ENCODE results near the gene B9D1. TPM values are rescaled to one million over a fixed set of nuclear protein-coding genes. Genes with fewer than 3 reads are reported as not detected.

B9D1 gene
- total RNA-seq, 1 experiment from 2014 or later: 31.9 TPM

DNA sequence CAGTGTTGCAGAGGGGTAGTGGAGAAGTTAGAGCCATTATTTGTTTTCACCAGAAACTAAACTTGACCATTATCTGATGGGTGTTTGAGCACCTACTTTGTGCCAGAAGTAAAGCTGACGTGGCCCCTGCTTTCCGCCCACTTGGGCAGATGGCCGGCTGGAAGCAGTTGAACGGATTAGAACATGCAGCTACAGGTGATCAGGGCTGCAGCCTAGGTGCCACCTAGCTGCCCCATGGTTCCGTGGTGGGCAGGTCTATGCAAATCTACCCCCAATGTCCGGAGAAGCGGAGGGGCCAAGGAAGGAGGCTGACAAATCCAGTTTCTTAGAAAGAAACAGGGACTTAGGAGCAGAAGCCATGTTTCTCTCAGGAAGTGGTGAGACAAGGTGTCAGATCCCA is 62.7 kb downstream of the B9D1 start (continued):
- no peak for TF ChIP-seq FOXJ3 (CRISPR knock-in tag; IDR thresholded peaks at IDR 0.05; ENCODE audit: borderline replicate concordance)
- TF ChIP-seq GABPB1 (CRISPR knock-in tag; IDR thresholded peaks at IDR 0.05): no peak
- no peak for TF ChIP-seq AFF4 (CRISPR knock-in tag; IDR thresholded peaks at IDR 0.05; ENCODE audit: borderline replicate concordance)
- TF ChIP-seq FOXP1 (CRISPR knock-in tag; IDR thresholded peaks at IDR 0.05; ENCODE audit: borderline replicate concordance): no peak
- no peak for TF ChIP-seq TP53 (CRISPR knock-in tag; IDR thresholded peaks at IDR 0.05)
- TF ChIP-seq ZNF281 (CRISPR knock-in tag; IDR thresholded peaks at IDR 0.05): no peak

- CTCF ChIA-PET: interaction anchor here (0.8 to 1.6 kb wide), 4 partner anchors 22 to 63 kb away, joined by 3 to 5 read pairs (median 3); partner anchors contain the start of gene B9D1
- H3K27me3 Mint-ChIP-seq (ENCODE audit: low read depth): no peaks in the 10 kb centered on the region; the same call in 1 of the 2 replicates
- no peaks in the 10 kb centered on the region for H3K9me3 Mint-ChIP-seq
- TF ChIP-seq, protein P1, sequence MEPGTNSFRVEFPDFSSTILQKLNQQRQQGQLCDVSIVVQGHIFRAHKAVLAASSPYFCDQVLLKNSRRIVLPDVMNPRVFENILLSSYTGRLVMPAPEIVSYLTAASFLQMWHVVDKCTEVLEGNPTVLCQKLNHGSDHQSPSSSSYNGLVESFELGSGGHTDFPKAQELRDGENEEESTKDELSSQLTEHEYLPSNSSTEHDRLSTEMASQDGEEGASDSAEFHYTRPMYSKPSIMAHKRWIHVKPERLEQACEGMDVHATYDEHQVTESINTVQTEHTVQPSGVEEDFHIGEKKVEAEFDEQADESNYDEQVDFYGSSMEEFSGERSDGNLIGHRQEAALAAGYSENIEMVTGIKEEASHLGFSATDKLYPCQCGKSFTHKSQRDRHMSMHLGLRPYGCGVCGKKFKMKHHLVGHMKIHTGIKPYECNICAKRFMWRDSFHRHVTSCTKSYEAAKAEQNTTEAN (CRISPR knock-in tag; IDR thresholded peaks at IDR 0.05): no peak
- TF ChIP-seq JAZF1 (CRISPR knock-in tag; IDR thresholded peaks at IDR 0.05) (no peak), STAT6 (CRISPR knock-in tag; conservative IDR thresholded peaks at IDR 0.05; ENCODE audit: low read depth) (no peak), ZNF423 (CRISPR knock-in tag; IDR thresholded peaks at IDR 0.05) (no peak), RELA (CRISPR knock-in tag; IDR thresholded peaks at IDR 0.05; ENCODE audit: borderline replicate concordance) (no peak), ZNF317 (CRISPR knock-in tag; IDR thresholded peaks at IDR 0.05; ENCODE audit: borderline replicate concordance, low read depth) (no peak), PRRX2 (CRISPR knock-in tag; IDR thresholded peaks at IDR 0.05) (no peak), AFF4 (CRISPR knock-in tag; IDR thresholded peaks at IDR 0.05; ENCODE audit: borderline replicate concordance) (no peak), GRHL2 (CRISPR knock-in tag; IDR thresholded peaks at IDR 0.05; ENCODE audit: insufficient replicate concordance, severe bottlenecking) (no peak)
- H3K27ac Mint-ChIP-seq: no peak overlapping the region
- DNase-seq (ENCODE audit: low spot score): no peak
- ATAC-seq: no peak
- no peak overlapping the region for H3K4me3 Mint-ChIP-seq
- H3K36me3 Mint-ChIP-seq: no peaks in the 10 kb centered on the region
- POLR2A ChIA-PET: no interaction called here
- peaks cover 12% of the 10 kb centered on the region; the same call in 1 of the 2 replicates for H3K4me1 Mint-ChIP-seq
Observed at GRCh38 chr17:19299214-19299747, 63.2 kb downstream of the B9D1 start.

Measured in WTC11 (cell line).